Left ventricle myocardium inferior (tissue), 1 donor: ENCODE data around the gene PCBP1. TPM values are rescaled to one million over a fixed set of nuclear protein-coding genes. Genes with fewer than 3 reads are reported as not detected.

Experiments
- DNase-seq: peaks from one replicate; pipeline ENCODE4 v3.0.0-alpha.2; 2020
- H3K27ac ChIP-seq: fragments of 200-600 bp; replicated peaks from 2 replicates; pipeline ENCODE4 v1.8.0; 2021
- H3K27me3 ChIP-seq: fragments of 200-600 bp; 2 replicates; pipeline ENCODE4 v1.8.0; 2021; ENCODE audit warnings: low read depth
- H3K36me3 ChIP-seq: fragments of 200-600 bp; 2 replicates; pipeline ENCODE4 v1.8.0; 2021
- H3K4me1 ChIP-seq: fragments of 200-600 bp; 2 replicates; pipeline ENCODE4 v1.8.0; 2021
- H3K4me3 ChIP-seq: fragments of 200-600 bp; 2 replicates; pipeline ENCODE4 v1.8.0; 2021; ENCODE audit warnings: mild to moderate bottlenecking, moderate library complexity
- H3K9me3 ChIP-seq: fragments of 200-600 bp; replicated peaks from 2 replicates; pipeline ENCODE4 v1.8.0; 2021
- CTCF ChIP-seq: fragments of 200-600 bp; IDR thresholded peaks from 2 replicates; pipeline ENCODE4 v1.8.0; 2021; ENCODE audit warnings: antibody characterized with exemption, mild to moderate bottlenecking, borderline replicate concordance
- intact Hi-C: fragments of 100-400 bp; cut with micrococcal nuclease; formaldehyde crosslinking; loops from one replicate; pipeline ENCODE4 v1.11.0; 2022
- total RNA-seq: library from RNA; stranded (reverse); fragmentation: NEBNext Ultra II Directional; extraction: Animal tissue kit (Norgen Biotek cat#: 25700); gene quantifications from one replicate; pipeline ENCODE4 v1.2.1, GENCODE V29; 2021
- donor health status: DM: no; HTN: yes; CAD: no; lungs with severe emphysema.

The PCBP1 gene
- total RNA-seq, 1 donor from 2014 or later, result 205 TPM

GRCh38 chr2:70081221-70081620 lies 6.1 kb upstream of the PCBP1 start:
- intact Hi-C loops, result no loop called here
- H3K27ac ChIP-seq, result no peak overlapping the region
- no peaks in the 10 kb centered on the region for H3K27me3 ChIP-seq
- no peak for TF ChIP-seq CTCF
- DNase-seq, result no peak
- H3K4me1 ChIP-seq, result peaks cover 35% of the 10 kb centered on the region
- H3K9me3 ChIP-seq, result no peaks in the 10 kb centered on the region
- H3K4me3 ChIP-seq, result no peak overlapping the region
- peaks cover 79% of the 10 kb centered on the region for H3K36me3 ChIP-seq

- TF ChIP-seq CTCF, result no peak
- Histone ChIP-seq H3K4me3 (no peak overlapping the region), H3K27me3 (no peaks in the 10 kb centered on the region), H3K9me3 (no peaks in the 10 kb centered on the region), H3K4me1 (peaks cover 49% of the 10 kb centered on the region), H3K27ac (peak overlapping the region; percentile 100), H3K36me3 (peaks cover 63% of the 10 kb centered on the region)
- no peak for DNase-seq
- intact Hi-C loops, result no loop called here
Observed at GRCh38 chr2:70083344-70084156, 3.7 kb upstream of the PCBP1 start.

- peaks cover 54% of the 10 kb centered on the region for H3K36me3 ChIP-seq
Observed at GRCh38 chr2:70084973-70085710, 2.1 kb upstream of the PCBP1 start.

GRCh38 chr2:70085711-70086277 lies 1.5 kb upstream of the PCBP1 start:
- intact Hi-C loops, result loop anchor here (5.0 kb wide), 1 partner anchor 52 kb away; no protein-coding TSS in a partner anchor
- Histone ChIP-seq H3K9me3 (no peaks in the 10 kb centered on the region), H3K27me3 (no peaks in the 10 kb centered on the region), H3K27ac (peak overlapping the region; percentile 100), H3K4me1 (peaks cover 67% of the 10 kb centered on the region), H3K4me3 (peak overlapping the region; percentile 82), H3K36me3 (peaks cover 51% of the 10 kb centered on the region)
- no peak for DNase-seq
- TF ChIP-seq CTCF, result no peak

More at GRCh38 chr2:70084973-70085710, 2.1 kb upstream of the PCBP1 start:
- intact Hi-C loops, result loop anchor here (5.0 kb wide), 1 partner anchor 52 kb away; no protein-coding TSS in a partner anchor
- Histone ChIP-seq H3K27me3 (no peaks in the 10 kb centered on the region), H3K27ac (peak overlapping the region; percentile 100), H3K4me3 (peak overlapping the region; percentile 82), H3K9me3 (no peaks in the 10 kb centered on the region), H3K4me1 (peaks cover 61% of the 10 kb centered on the region)
- no peak for TF ChIP-seq CTCF
- no peak for DNase-seq

- peaks cover 45% of the 10 kb centered on the region for H3K36me3 ChIP-seq
- H3K27ac ChIP-seq, result peak overlapping the region; percentile 100
- H3K27me3 ChIP-seq, result no peaks in the 10 kb centered on the region
- no peak for TF ChIP-seq CTCF
- peak; percentile 75 for DNase-seq
- H3K4me3 ChIP-seq, result peak overlapping the region; percentile 82
- H3K9me3 ChIP-seq, result no peaks in the 10 kb centered on the region
- intact Hi-C loops, result loop anchor here (5.0 kb wide), 1 partner anchor 51 kb away; no protein-coding TSS in a partner anchor
- peaks cover 67% of the 10 kb centered on the region for H3K4me1 ChIP-seq
Observed at GRCh38 chr2:70086278-70086837, 919 bp upstream of the PCBP1 start.
